Measurements from ENCODE around the gene SNAP29.
"Not testable (repeated sequence)": the region's sequence is repeated elsewhere in the genome, so short reads cannot be mapped to it uniquely, and the experiment has no call there.

SNAP29 gene

DNA sequence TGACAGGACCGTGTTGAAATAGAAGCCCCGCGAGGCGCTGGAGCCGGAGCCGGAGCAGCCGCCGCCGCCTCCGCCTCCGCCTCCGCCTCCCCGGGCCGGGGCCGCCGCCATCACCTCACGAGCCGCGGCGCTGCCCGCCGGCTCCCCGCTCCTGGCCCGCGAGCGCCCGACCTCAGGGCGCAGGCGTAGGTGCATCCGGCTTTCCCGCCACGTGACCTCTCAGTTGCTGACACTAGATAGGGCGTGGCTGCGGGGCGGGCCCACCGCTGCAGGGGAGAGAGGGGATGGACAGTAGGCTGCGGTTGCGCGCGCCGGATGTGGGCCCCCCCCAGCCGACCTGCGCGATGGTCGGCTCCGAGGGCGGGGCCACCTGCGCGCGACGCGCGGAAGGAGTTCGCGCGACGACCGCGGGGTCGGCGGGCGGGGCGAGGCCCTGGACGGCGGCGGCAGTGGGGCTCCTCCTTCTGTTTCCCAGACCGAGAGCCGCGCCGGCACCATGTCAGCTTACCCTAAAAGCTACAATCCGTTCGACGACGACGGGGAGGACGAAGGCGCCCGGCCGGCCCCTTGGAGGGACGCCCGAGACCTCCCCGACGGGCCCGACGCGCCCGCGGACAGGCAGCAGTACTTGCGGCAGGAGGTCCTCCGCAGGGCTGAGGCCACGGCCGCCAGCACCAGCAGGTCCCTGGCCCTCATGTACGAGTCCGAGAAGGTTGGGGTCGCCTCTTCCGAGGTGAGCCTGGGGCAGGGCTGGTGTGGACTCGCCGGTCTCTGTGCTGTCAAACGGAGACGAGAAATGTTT is at the start of gene SNAP29, which contains the start of gene PI4KA:
TSS of gene SNAP29 (plus strand) at position 393 of the 802 bp plus-strand sequence. CDS start at position 497, 104 bp downstream.
TSS of gene PI4KA (minus strand) at position 197 of the 802 bp plus-strand sequence. CDS start at position 111, 86 bp downstream.
- DNase-seq: peak; percentile 99

GRCh38 chr22:20809538-20810185 is 49.1 kb upstream of the SNAP29 start:
- no peak for DNase-seq

DNA sequence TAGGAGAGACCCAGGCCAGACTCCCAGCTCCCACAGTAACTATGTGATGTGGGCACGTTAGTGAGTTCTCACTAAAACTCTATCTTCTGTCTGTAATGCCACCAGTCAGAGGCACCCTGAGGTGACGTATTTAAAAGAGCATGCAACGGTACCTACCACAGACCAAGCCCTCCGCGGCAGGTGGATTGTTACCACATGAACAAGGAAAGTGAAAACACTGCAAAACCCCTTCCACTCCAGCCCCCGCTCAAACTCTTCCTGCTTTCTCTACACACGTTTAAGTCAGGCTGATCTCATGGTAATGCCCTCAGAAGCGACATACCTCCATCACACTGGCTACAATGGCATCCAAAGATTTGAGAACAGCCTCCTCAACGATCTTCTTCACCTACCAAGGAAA is 48.2 kb upstream of the SNAP29 start:
- no peak for DNase-seq

DNA sequence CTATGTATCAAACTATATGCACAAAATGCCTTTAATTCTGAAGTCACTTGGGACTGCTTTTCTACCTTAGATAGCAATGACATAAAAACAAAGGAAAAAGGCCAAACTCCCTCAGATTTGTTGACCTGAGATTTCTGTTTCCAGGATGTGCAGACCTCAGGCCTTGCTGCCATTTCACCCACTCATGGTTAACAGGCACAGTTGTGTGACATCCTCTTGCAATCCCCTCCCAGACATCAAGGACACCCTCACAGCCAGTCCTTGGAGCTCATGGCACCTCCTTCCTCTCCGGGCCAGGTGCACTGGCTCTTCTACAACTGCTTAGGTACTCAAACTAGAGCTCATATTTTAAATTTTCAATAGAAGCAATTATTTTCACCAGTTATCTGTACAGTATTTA is 47.6 kb upstream of the SNAP29 start:
- DNase-seq: no peak

DNA sequence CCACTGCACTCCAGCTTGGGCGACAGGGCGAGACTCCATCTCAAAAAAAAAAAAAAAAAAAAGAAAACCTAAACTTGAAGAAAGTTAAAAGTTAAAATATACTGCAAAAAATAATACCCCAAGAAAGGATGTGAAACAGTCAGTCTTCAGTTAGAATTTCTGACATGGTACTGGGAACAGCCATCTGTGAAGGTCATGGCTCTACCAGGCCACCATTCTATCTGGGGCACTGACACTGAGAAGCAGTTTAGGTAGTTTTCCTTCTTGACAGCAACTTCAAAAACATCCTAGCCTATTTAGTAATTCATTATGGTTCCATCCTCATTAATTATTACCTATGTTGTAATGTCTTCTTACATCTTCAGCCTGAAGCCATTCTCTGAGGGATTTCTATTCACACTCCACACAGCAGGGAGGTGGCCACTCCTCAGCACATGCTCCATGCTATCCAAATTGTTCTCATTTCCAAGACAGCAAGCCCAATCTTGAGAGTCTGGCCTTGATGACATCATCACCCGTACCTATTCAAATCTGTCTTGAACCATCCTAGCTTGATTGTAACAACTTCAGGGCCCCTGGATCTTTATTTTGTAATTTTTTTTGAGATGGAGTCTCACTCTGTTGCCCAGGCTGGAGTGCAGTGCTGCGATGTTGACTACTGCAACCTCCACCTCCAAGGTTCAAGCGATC is 46.7 kb upstream of the SNAP29 start:
- DNase-seq: no peak

- DNase-seq: no peak
Measured at GRCh38 chr22:20813056-20813455, 45.8 kb upstream of the SNAP29 start.

DNA sequence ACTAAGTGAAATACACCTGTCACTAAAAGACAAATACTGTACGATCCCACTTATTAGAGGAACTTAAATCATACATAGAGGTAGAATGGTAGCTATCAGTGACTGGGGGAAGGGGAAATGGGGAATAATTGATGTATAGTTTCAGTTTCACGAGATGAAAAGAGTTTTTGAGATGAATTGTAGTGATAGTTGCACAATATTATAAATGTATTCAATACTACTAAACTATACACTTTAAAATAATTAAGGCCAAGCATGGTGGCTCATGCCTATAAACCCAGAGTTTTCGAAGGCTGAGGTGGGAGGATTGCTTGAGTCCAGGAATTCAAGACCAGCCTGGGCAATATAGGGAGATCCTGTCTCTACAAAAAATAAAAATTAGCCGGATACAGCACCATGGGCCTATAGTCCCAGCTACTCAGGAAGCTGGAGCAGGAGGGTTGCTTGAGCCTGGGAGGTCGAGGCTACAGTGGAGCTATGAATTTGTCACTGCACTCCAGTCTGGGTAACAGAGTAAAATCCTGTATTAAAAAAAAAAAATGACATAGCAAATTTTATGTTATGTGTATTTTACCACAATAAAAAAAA is 44.5 kb upstream of the SNAP29 start:
- DNase-seq: no peak

DNA sequence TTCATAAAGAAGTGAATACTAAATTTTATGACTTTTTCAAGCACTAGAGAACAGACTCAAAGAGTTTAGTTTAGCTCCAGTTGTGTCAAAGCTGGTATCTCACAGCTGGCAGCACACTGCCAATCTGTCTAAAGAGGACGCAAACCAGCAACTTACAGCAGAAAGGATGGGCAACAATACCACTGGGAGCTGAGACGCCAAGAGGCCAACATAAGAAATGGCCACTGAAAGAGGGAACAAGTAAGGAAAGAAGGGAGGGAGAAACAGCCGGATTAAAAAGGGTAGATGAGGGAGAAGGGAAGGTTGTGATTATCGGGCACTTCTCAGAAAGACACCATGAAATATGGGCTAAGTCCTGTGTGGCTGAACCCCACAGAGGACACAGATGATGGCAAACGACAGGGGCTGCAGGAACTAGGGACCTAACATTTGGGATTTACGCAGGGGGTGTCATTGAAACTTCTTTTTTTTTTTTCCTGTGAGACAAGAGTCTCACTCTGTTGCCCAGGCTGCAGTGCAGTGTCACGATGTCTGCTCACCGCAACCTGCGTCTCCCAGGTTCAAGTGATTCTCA is 43.2 kb upstream of the SNAP29 start:
- no peak for DNase-seq

DNA sequence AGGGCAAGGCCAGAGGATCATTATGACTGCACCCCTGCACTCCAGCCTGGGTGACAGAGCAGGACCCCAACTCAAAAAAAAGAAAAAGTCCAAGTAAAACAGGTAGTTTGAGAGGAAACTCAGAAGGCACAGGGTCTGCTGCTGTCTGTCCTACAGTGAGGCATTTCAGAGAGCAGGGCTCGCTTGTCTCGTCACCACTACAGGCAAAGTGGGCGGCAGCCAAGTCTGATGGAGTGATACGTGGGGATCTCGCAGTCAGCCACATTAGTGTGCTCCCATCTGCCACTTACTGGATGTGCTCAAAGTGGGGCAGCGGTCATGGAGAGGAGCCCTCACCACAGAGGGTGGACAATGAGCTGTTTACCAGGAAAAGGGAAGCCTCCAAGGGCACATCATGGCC is 42.2 kb upstream of the SNAP29 start:
- DNase-seq: no peak

DNA sequence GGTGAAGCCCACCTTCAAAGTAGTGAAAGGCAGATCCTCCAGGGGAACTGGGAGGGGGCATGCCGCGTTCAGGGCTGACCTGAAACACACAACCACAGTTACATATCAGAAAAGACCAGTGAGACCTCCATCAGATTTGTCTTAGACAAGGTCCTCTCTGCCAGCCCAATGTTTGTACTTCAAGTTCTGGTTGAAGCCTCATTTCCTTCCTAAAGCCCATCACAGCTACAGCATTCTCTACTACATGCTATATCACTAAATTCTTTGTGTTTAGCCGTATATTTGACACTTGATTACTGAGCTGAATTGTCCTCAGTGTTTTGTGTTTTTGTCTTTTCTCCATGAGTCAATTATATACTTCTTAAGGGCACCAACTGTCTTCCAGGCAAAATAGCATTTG is 40.3 kb upstream of the SNAP29 start:
- DNase-seq: no peak

- DNase-seq: no peak
Measured at GRCh38 chr22:20819471-20819870, 39.3 kb upstream of the SNAP29 start.

- DNase-seq: not testable (repeated sequence)
Measured at GRCh38 chr22:20821717-20822239, 37.0 kb upstream of the SNAP29 start.

DNA sequence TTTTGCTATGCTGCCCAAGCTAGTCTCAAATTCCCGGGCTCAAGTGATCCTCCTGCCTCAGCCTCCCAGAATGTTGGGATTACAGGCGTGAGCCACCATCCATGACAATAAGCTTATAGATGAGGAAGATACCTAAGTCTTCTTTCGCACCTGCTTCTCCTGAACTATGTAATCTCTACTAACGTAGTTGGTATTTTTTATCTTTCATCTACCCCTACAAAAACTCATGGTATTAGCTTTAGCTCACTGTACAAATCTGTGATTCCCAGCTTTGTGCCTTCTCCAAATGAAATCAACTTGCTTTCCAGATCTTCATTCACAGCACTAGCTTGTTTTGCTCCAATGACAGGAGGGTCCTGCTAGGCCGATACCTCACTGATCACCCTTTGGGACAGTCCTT is 36.6 kb upstream of the SNAP29 start:
- no peak for DNase-seq

DNA sequence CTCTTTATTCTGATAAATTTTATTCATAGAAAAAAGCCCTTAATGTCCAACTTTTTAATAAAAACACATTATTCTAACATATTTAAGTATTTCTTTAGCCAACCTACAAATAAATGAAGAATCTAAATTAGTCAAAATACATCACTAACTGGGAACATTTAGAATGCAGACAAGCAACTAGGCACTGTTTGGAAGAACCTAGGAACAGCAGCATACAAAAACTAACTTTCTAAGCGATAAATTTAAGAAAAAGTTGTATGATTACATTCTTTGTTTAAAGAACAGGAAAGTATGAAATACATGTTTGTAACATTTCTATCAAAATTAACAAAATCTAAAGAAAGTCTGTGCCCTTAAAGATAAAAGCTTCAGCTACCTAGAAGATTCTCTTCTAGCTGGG is 35.5 kb upstream of the SNAP29 start:
- DNase-seq: no peak

GRCh38 chr22:20825216-20825615 is 33.6 kb upstream of the SNAP29 start:
- DNase-seq: not testable (repeated sequence)

GRCh38 chr22:20825624-20826023 is 33.2 kb upstream of the SNAP29 start:
- DNase-seq: no peak

DNA sequence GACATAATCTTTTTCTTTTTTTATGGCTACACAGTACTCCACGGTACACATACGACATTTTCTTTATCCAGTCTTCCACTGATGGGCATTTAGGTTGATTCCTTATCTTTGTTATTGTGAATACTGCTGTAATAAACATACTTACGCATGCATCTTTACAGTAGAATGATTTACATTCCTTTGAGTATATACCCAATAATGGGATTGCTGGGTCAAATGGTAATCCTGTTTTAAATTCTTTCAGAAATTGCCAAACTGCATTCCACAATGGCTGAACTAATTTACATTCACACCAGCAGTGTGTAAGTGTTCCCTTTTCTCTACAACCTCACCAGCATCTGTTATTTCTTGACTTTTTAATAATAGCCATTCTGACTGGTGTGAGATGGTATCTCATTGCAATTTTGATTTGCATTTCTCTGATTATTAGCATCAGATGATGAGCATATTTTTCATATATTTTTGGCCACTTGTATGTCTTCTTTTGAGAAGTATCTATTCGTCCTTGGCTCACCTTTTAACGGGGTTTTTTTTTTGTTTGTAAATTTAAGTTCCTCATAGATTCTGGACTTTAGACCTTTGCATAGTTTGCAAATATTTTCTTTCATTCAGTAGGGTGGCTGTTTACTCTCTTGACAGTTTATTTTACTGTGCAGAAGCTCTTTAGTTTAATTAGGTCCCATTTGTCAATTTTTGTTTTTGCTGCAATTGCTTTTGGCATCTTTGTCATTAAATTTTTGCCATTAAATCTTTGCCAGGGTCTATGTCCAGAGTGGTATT is 32.2 kb upstream of the SNAP29 start:
- not testable (repeated sequence) for DNase-seq

GRCh38 chr22:20829491-20830134 is 29.2 kb upstream of the SNAP29 start:
- no peak for DNase-seq

GRCh38 chr22:20833225-20833665 is 25.6 kb upstream of the SNAP29 start:
- no peak for DNase-seq

- no peak for DNase-seq
Measured at GRCh38 chr22:20834206-20834605, 24.6 kb upstream of the SNAP29 start.

- DNase-seq: no peak
Measured at GRCh38 chr22:20834725-20835124, 24.1 kb upstream of the SNAP29 start.

Measured in activated CD4-positive, alpha-beta T cell treated with anti-CD3 and anti-CD28 coated beads, Interleukin-2, Interleukin-6, amounts not matched to agents 100 ng/mL and 50 ng/mL, durations not matched to agents 16 hours and 8 hours (primary cell).